Trophoblast cell (in vitro differentiated cells and primary cell): ENCODE data around the gene AOPEP.

Source experiments
- DNase-seq, 2 donors: peaks; one replicate each; pipeline ENCODE4 v3.0.0-alpha.2; 2016
- H2AFZ ChIP-seq: 2 replicates; pipeline ENCODE4 v1.6.1; 2013; ENCODE audit warnings: low read length, moderate library complexity, mild to moderate bottlenecking; ENCODE audit not compliant: insufficient read depth, poor library complexity
- H2AK5ac ChIP-seq: 2 replicates; pipeline ENCODE4 v1.6.1; 2013; ENCODE audit warnings: mild to moderate bottlenecking, low read length
- H2BK120ac ChIP-seq: 2 replicates; pipeline ENCODE4 v1.6.1; 2013; ENCODE audit warnings: low read length, mild to moderate bottlenecking, moderate library complexity; ENCODE audit not compliant: insufficient read depth, poor library complexity
- H2BK12ac ChIP-seq: 2 replicates; pipeline ENCODE4 v1.6.1; 2013; ENCODE audit warnings: mild to moderate bottlenecking, low read length, moderate library complexity
- H2BK5ac ChIP-seq: 2 replicates; pipeline ENCODE4 v1.6.1; 2013; ENCODE audit warnings: low read length, low read depth, moderate library complexity, mild to moderate bottlenecking; ENCODE audit not compliant: poor library complexity
- H3K14ac ChIP-seq: 2 replicates; pipeline ENCODE4 v1.6.1; 2013; ENCODE audit warnings: mild to moderate bottlenecking, low read length
- H3K18ac ChIP-seq: 2 replicates; pipeline ENCODE4 v1.6.1; 2013; ENCODE audit warnings: mild to moderate bottlenecking, low read length
- H3K23ac ChIP-seq: 2 replicates; pipeline ENCODE4 v1.6.1; 2013; ENCODE audit warnings: low read length
- H3K27ac ChIP-seq: 2 replicates; pipeline ENCODE4 v1.5.1; 2013; ENCODE audit warnings: low read depth, mild to moderate bottlenecking, inconsistent platforms, low read length, moderate library complexity
- H3K27me3 ChIP-seq: 2 replicates; pipeline ENCODE4 v1.6.1; 2013; ENCODE audit warnings: inconsistent platforms, mild to moderate bottlenecking, low read length, moderate library complexity; ENCODE audit not compliant: insufficient read depth
- H3K36me3 ChIP-seq, 2 experiments: 1 replicate in 1 of 2; 2 replicates in 1 of 2; pipeline ENCODE4 v1.6.1; 2013; ENCODE audit warnings: low read length in 2 of 2, mild to moderate bottlenecking in 2 of 2, moderate library complexity in 1 of 2; ENCODE audit not compliant: insufficient read depth in 2 of 2, control insufficient read depth in 1 of 2
- H3K4ac ChIP-seq: 2 replicates; pipeline ENCODE4 v1.6.1; 2013; ENCODE audit warnings: low read depth, mild to moderate bottlenecking, low read length, moderate library complexity
- H3K4me1 ChIP-seq, 2 experiments: 1 replicate in 1 of 2; 2 replicates in 1 of 2; pipeline ENCODE4 v1.6.1; 2013; ENCODE audit warnings: low read length in 2 of 2, mild to moderate bottlenecking in 2 of 2, moderate library complexity in 1 of 2; ENCODE audit not compliant: insufficient read depth in 2 of 2, control insufficient read depth in 1 of 2
- H3K4me2 ChIP-seq: 2 replicates; pipeline ENCODE4 v1.6.1; 2013; ENCODE audit warnings: inconsistent platforms, mild to moderate bottlenecking, low read length, moderate library complexity
- H3K4me3 ChIP-seq: 2 replicates; pipeline ENCODE4 v1.5.1; 2013; ENCODE audit warnings: mild to moderate bottlenecking, low read depth, low read length, inconsistent platforms
- H3K79me1 ChIP-seq: one replicate; pipeline ENCODE4 v1.6.1; 2013; ENCODE audit warnings: low read length
- H3K79me2 ChIP-seq: 2 replicates; pipeline ENCODE4 v1.6.1; 2013; ENCODE audit warnings: low read length, mild to moderate bottlenecking; ENCODE audit not compliant: control insufficient read depth, insufficient read depth, poor library complexity
- H3K9ac ChIP-seq: 2 replicates; pipeline ENCODE4 v1.6.1; 2013; ENCODE audit warnings: mild to moderate bottlenecking, low read length
- H3K9me3 ChIP-seq: 2 replicates; pipeline ENCODE4 v1.6.1; 2013; ENCODE audit warnings: low read depth, mild to moderate bottlenecking, control low read depth, inconsistent platforms, low read length; ENCODE audit not compliant: insufficient read depth
- H4K12ac ChIP-seq: 2 replicates; pipeline ENCODE4 v1.6.1; 2013; ENCODE audit warnings: low read depth, mild to moderate bottlenecking, low read length, moderate library complexity
- H4K8ac ChIP-seq: 2 replicates; pipeline ENCODE4 v1.6.1; 2013; ENCODE audit warnings: low read depth, mild to moderate bottlenecking, low read length, moderate library complexity
- H4K91ac ChIP-seq: one replicate; pipeline ENCODE4 v1.6.1; 2013; ENCODE audit warnings: low read depth, mild to moderate bottlenecking, low read length, moderate library complexity
- WGBS: extraction: QIAGEN DNeasy Blood & Tissue Kit; methylation state at CpG from one replicate; pipeline ENCODE4 v1.1.7; 2013; ENCODE audit warnings: missing lambda C conversion rate; ENCODE audit not compliant: insufficient read length, insufficient coverage; ENCODE audit errors: extremely low coverage; 5-methylcytosine and 5-hydroxymethylcytosine counted together

AOPEP gene

DNA sequence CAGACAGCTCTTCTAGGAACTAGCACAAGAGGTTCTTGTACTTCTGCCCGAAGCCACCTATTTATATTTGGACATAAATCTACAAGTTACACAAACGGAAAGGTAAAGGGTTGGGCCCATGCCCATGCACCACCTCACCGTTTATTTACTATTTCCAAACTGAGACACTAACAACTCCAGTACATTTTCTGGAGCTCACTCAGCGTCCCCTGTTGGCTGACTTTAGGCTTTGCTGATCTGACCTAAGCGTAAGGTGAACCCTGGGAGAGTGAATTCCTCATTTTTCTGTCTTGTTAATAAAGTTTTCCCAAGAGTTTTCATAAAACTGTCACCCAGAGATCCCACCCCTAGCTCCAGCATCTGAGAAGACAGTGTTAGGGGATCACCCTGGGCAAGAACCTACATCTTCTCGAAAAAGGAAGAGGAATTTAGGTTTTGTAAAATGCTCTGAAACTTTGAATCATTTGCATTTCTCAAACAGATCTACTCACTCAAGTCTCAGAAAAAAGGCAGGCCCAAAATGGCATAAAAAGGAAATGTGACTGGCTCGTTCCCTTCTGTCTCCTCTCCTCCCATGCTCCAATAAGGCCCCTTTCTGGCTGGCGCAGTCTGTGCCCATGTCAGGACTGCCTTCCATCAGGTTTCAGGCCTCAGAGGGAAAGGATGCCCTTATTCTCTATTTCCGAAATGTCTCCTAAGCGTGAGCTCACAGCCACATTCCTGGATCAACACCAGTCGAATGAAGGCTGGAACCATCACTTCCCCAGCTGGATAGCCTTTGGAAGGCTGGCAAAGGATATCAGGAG lies 389.7 kb downstream of the AOPEP start:
- peak; percentile 31 to 50 for DNase-seq
- Histone ChIP-seq H3K27me3 (no peaks in the 10 kb centered on the region), H4K91ac (no peak overlapping the region), H3K4me1 (no peaks in the 10 kb centered on the region), H3K18ac (no peak overlapping the region), H2BK12ac (no peak overlapping the region), H4K12ac (no peak overlapping the region), H2AFZ (no peak overlapping the region), H3K23ac (no peak overlapping the region), H3K36me3 (peaks cover 8 to 12% of the 10 kb centered on the region in 2 experiments), H3K79me2 (no peaks in the 10 kb centered on the region), H3K9ac (no peak overlapping the region), H2BK120ac (no peak overlapping the region), H3K9me3 (peaks cover 2% of the 10 kb centered on the region), H3K4me3 (no peak overlapping the region), H2BK5ac (no peak overlapping the region), H3K4ac (no peak overlapping the region), H3K4me2 (no peak overlapping the region), H3K79me1 (no peaks in the 10 kb centered on the region), H3K14ac (no peak overlapping the region), H2AK5ac (no peak overlapping the region), H4K8ac (no peak overlapping the region), H3K27ac (no peak overlapping the region)
- no CpG with 5 or more reads among the region's 11 CpGs for WGBS

DNA sequence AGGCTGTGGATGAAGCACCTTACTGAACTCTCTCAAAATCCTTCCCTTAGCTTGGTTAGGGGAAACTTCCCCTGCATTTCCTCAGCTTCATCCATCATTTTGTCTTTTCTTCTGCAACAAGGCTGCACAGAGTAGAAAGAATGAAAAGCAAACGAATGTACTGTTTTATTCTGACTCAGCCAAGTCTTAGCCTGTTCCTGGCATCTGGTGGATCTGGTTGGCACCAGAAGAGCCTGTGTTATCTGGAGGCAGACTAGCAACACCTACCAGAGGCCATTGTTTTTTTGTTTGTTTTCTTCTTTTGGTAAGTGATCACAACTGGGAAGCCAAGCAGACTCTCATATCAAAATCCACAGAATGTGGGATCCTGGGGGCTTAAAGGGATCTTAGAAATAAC lies 390.3 kb downstream of the AOPEP start:
- H3K14ac ChIP-seq, result no peak overlapping the region
- no peak overlapping the region for H4K91ac ChIP-seq
- no peak overlapping the region for H2BK120ac ChIP-seq
- no CpG with 5 or more reads among the region's 1 CpG for WGBS
- no peak overlapping the region for H3K4ac ChIP-seq
- peaks cover 2% of the 10 kb centered on the region for H3K9me3 ChIP-seq
- H3K9ac ChIP-seq, result no peak overlapping the region
- H3K4me2 ChIP-seq, result no peak overlapping the region
- no peak overlapping the region for H3K23ac ChIP-seq
- no peak overlapping the region for H2AK5ac ChIP-seq
- no peak overlapping the region for H2AFZ ChIP-seq
- peaks cover 6 to 12% of the 10 kb centered on the region in 2 experiments for H3K36me3 ChIP-seq
- no peak overlapping the region for H3K18ac ChIP-seq
- H3K4me1 ChIP-seq, result no peaks in the 10 kb centered on the region
- no peaks in the 10 kb centered on the region for H3K27me3 ChIP-seq
- no peak for DNase-seq
- H2BK12ac ChIP-seq, result no peak overlapping the region
- no peak overlapping the region for H4K12ac ChIP-seq
- H2BK5ac ChIP-seq, result no peak overlapping the region
- no peak overlapping the region for H4K8ac ChIP-seq
- H3K27ac ChIP-seq, result no peak overlapping the region
- no peak overlapping the region for H3K4me3 ChIP-seq
- H3K79me2 ChIP-seq, result no peaks in the 10 kb centered on the region
- no peaks in the 10 kb centered on the region for H3K79me1 ChIP-seq

DNA sequence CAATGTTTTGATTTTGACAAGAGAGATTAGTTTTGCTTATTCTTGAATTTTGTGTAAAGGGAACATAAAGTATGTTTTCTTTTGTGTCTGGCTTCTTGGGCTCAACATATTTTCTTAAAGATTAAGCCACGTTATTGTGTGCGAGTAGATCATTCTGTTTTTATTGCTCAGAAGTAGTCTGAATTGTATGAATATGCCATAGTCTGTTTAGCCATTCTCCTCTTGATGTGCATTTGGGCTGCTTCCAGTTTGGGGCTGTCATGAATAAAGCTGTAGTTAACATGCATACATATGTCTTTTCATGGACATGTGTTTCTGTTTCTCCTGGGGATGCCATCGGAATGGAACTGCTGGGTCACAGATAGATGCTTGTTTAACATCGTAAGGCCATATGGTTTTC lies 392.1 kb downstream of the AOPEP start:
- WGBS, result no CpG with 5 or more reads among the region's 4 CpGs
- Histone ChIP-seq H2AK5ac (no peak overlapping the region), H3K27ac (no peak overlapping the region), H4K8ac (no peak overlapping the region), H4K91ac (no peak overlapping the region), H3K4ac (no peak overlapping the region), H3K79me2 (no peaks in the 10 kb centered on the region), H2AFZ (no peak overlapping the region), H3K23ac (no peak overlapping the region), H3K36me3 (peaks cover 0 to 2% of the 10 kb centered on the region in 2 experiments), H3K14ac (no peak overlapping the region), H3K27me3 (no peaks in the 10 kb centered on the region), H3K4me3 (no peak overlapping the region), H3K4me2 (no peak overlapping the region), H2BK5ac (no peak overlapping the region), H3K9me3 (peaks cover 2% of the 10 kb centered on the region), H3K18ac (no peak overlapping the region), H2BK12ac (no peak overlapping the region), H3K4me1 (no peaks in the 10 kb centered on the region), H4K12ac (no peak overlapping the region), H3K79me1 (no peaks in the 10 kb centered on the region), H2BK120ac (no peak overlapping the region), H3K9ac (no peak overlapping the region)
- no peak for DNase-seq

DNA sequence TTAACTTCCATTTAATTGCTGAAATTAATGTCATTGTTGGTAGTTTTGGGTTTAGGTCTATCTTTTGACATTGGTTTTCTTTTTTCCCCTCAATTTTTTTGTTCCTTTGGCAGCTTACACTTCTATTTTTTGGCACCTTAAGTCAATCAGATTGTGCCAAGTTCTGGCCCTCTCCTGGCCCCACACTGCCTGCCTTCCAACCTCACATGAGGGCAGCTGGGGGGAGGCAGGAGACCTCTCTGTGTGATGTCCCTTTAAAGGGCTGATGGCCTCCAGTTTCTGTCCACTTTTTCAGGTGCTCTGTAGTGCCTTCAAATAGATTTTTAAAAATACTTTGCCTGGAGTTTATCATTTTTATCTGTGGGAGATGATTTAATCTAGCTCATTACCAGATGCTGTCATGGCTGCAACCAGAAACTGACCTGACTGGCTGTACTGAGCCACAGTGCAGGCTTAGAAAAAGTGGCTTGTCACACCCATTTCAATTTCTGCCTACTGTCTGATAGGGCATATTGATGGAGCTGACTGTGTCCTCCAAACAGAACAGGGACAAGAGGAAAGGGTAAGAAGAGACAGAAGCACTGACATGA lies 394.4 kb downstream of the AOPEP start:
- Histone ChIP-seq H2BK120ac (no peak overlapping the region), H3K4ac (no peak overlapping the region), H4K8ac (no peak overlapping the region), H4K12ac (no peak overlapping the region), H3K79me2 (no peaks in the 10 kb centered on the region), H3K4me2 (no peak overlapping the region), H3K4me1 (peaks cover 0 to 2% of the 10 kb centered on the region in 2 experiments), H3K14ac (no peak overlapping the region), H3K4me3 (no peak overlapping the region), H2AFZ (no peak overlapping the region), H3K27ac (no peak overlapping the region), H3K27me3 (no peaks in the 10 kb centered on the region), H2BK5ac (no peak overlapping the region), H3K79me1 (no peaks in the 10 kb centered on the region), H3K18ac (no peak overlapping the region), H4K91ac (no peak overlapping the region), H3K9me3 (no peaks in the 10 kb centered on the region), H2AK5ac (no peak overlapping the region), H3K23ac (no peak overlapping the region), H3K36me3 (no peaks in the 10 kb centered on the region), H3K9ac (no peak overlapping the region), H2BK12ac (no peak overlapping the region)
- DNase-seq, result no peak
